OCI-LY1 (cell line): ENCODE data around the gene APBA3.

Experiments
- H2AFZ ChIP-seq: fragments of 200-600 bp; sonication (generic), shearing (Covaris generic); 2 replicates; pipeline ENCODE4 v1.6.0; 2014; ENCODE audit warnings: antibody characterized with exemption, mild to moderate bottlenecking, low read length
- H3F3A ChIP-seq: fragments of 200-600 bp; sonication (generic), shearing (Covaris generic); 2 replicates; pipeline ENCODE4 v1.6.0; 2014; ENCODE audit warnings: mild to moderate bottlenecking, antibody characterized with exemption, low read length, moderate library complexity; ENCODE audit not compliant: insufficient read depth
- H3K27ac ChIP-seq: fragments of 200-600 bp; sonication (generic); 2 replicates; pipeline ENCODE4 v1.5.1; 2014; ENCODE audit warnings: low read length, mixed run types, mild to moderate bottlenecking, low read depth; ENCODE audit not compliant: poor library complexity, severe bottlenecking
- H3K27me3 ChIP-seq: fragments of 200-600 bp; sonication (generic); 2 replicates; pipeline ENCODE4 v1.6.0; 2014; ENCODE audit warnings: antibody characterized with exemption, mild to moderate bottlenecking, low read length, moderate library complexity; ENCODE audit not compliant: insufficient read depth
- H3K36me3 ChIP-seq: fragments of 200-600 bp; sonication (generic); 2 replicates; pipeline ENCODE4 v1.6.1; 2014; ENCODE audit warnings: mild to moderate bottlenecking, antibody characterized with exemption, low read length, moderate library complexity, mixed read lengths; ENCODE audit not compliant: insufficient read depth
- H3K4me1 ChIP-seq: fragments of 200-600 bp; sonication (generic); 2 replicates; pipeline ENCODE4 v1.5.1; 2014; ENCODE audit warnings: mild to moderate bottlenecking, low read length, moderate library complexity; ENCODE audit not compliant: insufficient read depth, severe bottlenecking
- H3K4me2 ChIP-seq: fragments of 200-600 bp; sonication (generic), shearing (Covaris generic); 2 replicates; pipeline ENCODE4 v1.6.1; 2014; ENCODE audit warnings: low read length
- H3K4me3 ChIP-seq: fragments of 200-600 bp; sonication (generic); 2 replicates; pipeline ENCODE4 v1.5.1; 2014; ENCODE audit warnings: low read length, low read depth, mild to moderate bottlenecking, mixed read lengths; ENCODE audit not compliant: poor library complexity, severe bottlenecking
- H3K79me2 ChIP-seq: fragments of 200-600 bp; shearing (Covaris generic); 2 replicates; pipeline ENCODE4 v1.6.1; 2016; ENCODE audit warnings: mixed run types, low read length, mixed read lengths; ENCODE audit not compliant: insufficient read depth
- H3K9ac ChIP-seq: fragments of 200-600 bp; sonication (generic), shearing (Covaris generic); 2 replicates; pipeline ENCODE4 v1.6.1; 2014; ENCODE audit warnings: mild to moderate bottlenecking, low read length, mixed read lengths
- H3K9me2 ChIP-seq: fragments of 200-600 bp; sonication (generic), shearing (Covaris generic); 2 replicates; pipeline ENCODE4 v1.6.1; 2014; ENCODE audit warnings: low read depth, mild to moderate bottlenecking, low read length, mixed read lengths
- H3K9me3 ChIP-seq: fragments of 200-600 bp; shearing (Covaris generic); 2 replicates; pipeline ENCODE4 v1.6.1; 2014; ENCODE audit warnings: low read length, mixed read lengths
- H4K20me1 ChIP-seq: fragments of 200-600 bp; sonication (generic), shearing (Covaris generic); 2 replicates; pipeline ENCODE4 v1.6.0; 2016; ENCODE audit warnings: mild to moderate bottlenecking, low read length; ENCODE audit not compliant: insufficient read depth
- CTCF ChIP-seq: fragments of 200-600 bp; sonication (generic), shearing (Covaris generic); IDR thresholded peaks from 2 replicates; pipeline ENCODE4 v1.5.1; 2017; ENCODE audit warnings: mild to moderate bottlenecking, antibody characterized with exemption, low read length, moderate library complexity, mixed read lengths
- EZH2 ChIP-seq: fragments of 200-600 bp; sonication (generic), shearing (Covaris generic); IDR thresholded peaks from 2 replicates; pipeline ENCODE4 v1.8.0; 2017; ENCODE audit warnings: borderline replicate concordance, mixed run types, mild to moderate bottlenecking, antibody characterized with exemption, low read length, moderate library complexity, mixed read lengths

APBA3 gene

DNA sequence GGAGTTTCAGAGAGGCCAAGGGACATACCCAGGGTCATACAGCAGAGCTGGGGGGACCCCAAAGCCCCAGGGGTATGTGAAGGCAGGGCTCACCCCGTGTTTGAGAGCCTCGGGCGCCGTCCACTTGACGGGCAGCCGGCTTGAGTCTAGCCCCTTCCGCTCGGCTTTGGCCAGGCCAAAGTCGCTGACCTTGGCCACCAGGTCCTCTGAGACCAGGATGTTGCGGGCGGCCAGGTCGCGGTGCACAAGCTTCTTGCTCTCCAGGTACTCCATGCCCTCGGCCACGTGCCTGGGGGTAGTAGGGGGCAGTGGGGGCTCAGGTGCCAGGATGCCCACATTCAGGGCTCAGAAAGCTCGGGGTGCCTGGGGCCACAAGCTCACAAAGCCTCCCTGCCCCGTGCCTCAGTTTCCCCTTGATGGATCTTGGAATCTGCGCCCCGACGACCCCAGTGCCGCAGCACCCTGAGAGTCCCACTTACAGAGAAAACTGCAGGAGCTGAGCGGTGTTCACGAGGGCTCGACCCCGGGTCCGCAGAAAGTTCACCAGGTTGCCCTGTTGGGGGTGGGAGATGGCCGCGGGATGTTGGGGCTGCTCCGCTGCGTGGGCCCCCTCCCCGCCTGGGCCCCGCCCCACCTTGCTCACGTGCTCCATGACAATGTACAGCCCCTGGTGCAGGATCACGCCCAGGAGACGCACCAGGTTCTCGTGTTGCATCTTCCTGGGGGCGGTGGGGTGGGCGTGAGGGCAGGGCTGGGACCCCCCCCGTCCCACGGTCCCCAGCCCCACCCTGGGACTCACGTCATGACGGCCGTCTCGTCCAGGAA is 17.6 kb upstream of the APBA3 start:
- H3K4me3 ChIP-seq, result no peak overlapping the region
- TF ChIP-seq EZH2, result no peak
- TF ChIP-seq CTCF, result no peak
- no peak overlapping the region for H2AFZ ChIP-seq
- H3K27me3 ChIP-seq, result peaks cover 6% of the 10 kb centered on the region; the same call in 1 of the 2 replicates
- H3F3A ChIP-seq, result no peaks in the 10 kb centered on the region
- H3K27ac ChIP-seq, result no peak overlapping the region
- no peak overlapping the region for H3K9ac ChIP-seq
- no peaks in the 10 kb centered on the region; the same call in 1 of the 2 replicates for H3K36me3 ChIP-seq
- no peaks in the 10 kb centered on the region for H3K79me2 ChIP-seq
- H3K4me1 ChIP-seq, result no peaks in the 10 kb centered on the region
- peaks cover 13% of the 10 kb centered on the region for H3K9me3 ChIP-seq
- no peak overlapping the region for H3K4me2 ChIP-seq
- H4K20me1 ChIP-seq, result no peaks in the 10 kb centered on the region
- no peaks in the 10 kb centered on the region for H3K9me2 ChIP-seq

DNA sequence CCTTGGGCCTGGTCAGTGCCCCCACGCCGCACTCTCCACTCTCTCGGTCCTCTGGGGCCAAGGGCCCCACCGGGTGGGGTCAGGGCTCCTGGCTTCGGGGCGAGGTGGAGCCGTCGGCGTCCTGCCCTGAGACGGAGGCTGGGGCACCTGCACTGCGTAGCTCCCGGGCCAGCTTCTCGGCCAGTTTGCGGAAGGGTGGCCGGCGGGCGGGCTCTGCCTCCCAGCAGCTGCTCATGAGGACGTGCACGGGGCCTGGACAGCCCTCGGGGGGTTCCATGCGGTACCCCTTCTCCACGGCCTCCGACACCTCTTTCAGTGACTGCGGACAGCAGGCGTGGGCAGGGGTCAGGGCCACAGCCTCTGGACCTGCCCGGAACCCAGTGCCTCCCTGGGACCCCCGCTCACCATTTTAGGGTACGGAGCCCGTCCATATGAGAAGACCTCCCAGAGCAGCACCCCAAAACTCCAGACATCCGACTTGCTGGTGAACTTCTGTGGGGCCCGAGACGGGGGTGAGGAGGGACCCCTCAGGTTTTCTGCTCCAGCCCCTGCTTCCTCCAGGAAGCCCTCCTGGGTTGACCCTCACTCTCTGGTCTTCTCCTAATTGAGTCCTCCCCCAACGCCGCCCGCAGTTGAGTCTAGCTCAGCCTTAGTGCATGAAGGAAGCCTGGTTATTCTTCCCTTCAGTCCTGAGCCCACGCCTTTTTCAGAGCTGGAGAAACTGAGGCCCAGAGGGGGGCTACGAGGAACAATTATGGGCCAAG is 16.8 kb upstream of the APBA3 start:
- H2AFZ ChIP-seq, result no peak overlapping the region
- peaks cover 13% of the 10 kb centered on the region for H3K9me3 ChIP-seq
- TF ChIP-seq CTCF (no peak), EZH2 (no peak)
- no peak overlapping the region for H3K4me2 ChIP-seq
- no peaks in the 10 kb centered on the region for H3K4me1 ChIP-seq
- H4K20me1 ChIP-seq, result no peaks in the 10 kb centered on the region
- no peaks in the 10 kb centered on the region; the same call in 1 of the 2 replicates for H3K36me3 ChIP-seq
- H3K79me2 ChIP-seq, result no peaks in the 10 kb centered on the region
- no peak overlapping the region for H3K27ac ChIP-seq
- no peaks in the 10 kb centered on the region for H3F3A ChIP-seq
- H3K9ac ChIP-seq, result no peak overlapping the region
- peaks cover 4% of the 10 kb centered on the region; the same call in 1 of the 2 replicates for H3K27me3 ChIP-seq
- H3K4me3 ChIP-seq, result no peak overlapping the region
- H3K9me2 ChIP-seq, result no peaks in the 10 kb centered on the region

DNA sequence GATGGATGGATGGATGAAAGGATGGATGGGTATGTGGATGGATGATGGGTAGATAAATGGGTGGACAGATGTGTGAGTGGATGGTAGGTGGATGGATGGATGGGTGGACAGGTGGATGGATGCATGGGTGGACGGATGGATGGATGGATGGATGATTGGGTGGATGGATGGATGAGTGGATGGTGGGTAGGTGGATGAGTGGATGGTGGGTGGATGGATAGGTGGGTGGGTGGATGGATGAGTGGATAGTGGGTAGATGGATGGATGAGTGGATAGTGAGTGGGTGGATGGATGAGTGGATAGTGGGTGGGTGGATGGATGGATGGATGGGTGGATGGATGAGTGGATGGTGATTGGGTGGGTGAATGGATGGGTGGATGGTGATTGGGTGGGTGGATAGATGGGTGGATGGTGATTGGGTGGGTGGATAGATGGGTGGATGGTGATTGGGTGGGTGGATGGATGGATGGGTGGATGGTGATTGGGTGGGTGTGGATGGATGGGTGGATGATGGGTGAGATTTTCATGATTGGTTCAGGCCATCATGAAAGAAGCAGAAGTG is 15.1 kb upstream of the APBA3 start:
- no peaks in the 10 kb centered on the region for H3K4me1 ChIP-seq
- no peak overlapping the region for H3K9ac ChIP-seq
- peaks cover 4% of the 10 kb centered on the region; the same call in 1 of the 2 replicates for H3K27me3 ChIP-seq
- no peaks in the 10 kb centered on the region for H4K20me1 ChIP-seq
- H3K4me3 ChIP-seq, result no peak overlapping the region
- H3K9me3 ChIP-seq, result peaks cover 6% of the 10 kb centered on the region
- H3K79me2 ChIP-seq, result no peaks in the 10 kb centered on the region
- no peak overlapping the region for H3K27ac ChIP-seq
- no peaks in the 10 kb centered on the region for H3K36me3 ChIP-seq
- TF ChIP-seq CTCF (no peak), EZH2 (no peak)
- no peak overlapping the region for H3K4me2 ChIP-seq
- H3F3A ChIP-seq, result no peaks in the 10 kb centered on the region
- H2AFZ ChIP-seq, result no peak overlapping the region
- H3K9me2 ChIP-seq, result no peaks in the 10 kb centered on the region
